SU-DHL-6 (cell line): ENCODE results near the gene CRHR2.

Experiments used
- EZH2phosphoT487 ChIP-seq: fragments of 200-600 bp; sonication (generic), shearing (Covaris generic); conservative IDR thresholded peaks from 2 replicates; pipeline ENCODE4 v1.6.1; 2018; ENCODE audit warnings: mild to moderate bottlenecking, antibody characterized with exemption, low read length, moderate library complexity, mixed read lengths
- TF ChIP-seq, protein P1 (sequence below): fragments of 200-600 bp; sonication (generic); IDR thresholded peaks from one replicate; pipeline ENCODE4 v1.5.1; 2017; ENCODE audit warnings: antibody characterized with exemption, mild to moderate bottlenecking, low read length, moderate library complexity; ENCODE audit not compliant: insufficient read depth, poor library complexity, severe bottlenecking

DNA sequence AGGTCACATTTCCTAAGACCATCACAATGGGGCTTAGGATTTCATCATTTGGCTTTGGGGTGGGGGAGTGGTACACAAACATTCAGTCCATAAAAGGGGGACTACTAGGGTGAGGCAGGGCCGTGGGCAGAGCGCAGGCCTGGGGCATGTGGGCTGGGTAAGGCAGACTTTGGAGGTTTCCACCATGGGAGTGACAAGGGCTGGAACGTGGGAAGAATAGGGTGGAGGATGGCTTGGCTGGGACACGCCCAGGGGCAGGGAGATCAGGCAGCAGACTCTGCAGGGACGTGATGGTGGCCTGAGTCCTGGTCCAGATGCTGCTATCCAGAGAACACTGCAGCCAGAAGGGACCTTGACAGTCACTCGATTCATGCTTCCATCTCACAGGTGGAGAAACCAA lies 24.7 kb upstream of the CRHR2 start:
- TF ChIP-seq, protein P1, sequence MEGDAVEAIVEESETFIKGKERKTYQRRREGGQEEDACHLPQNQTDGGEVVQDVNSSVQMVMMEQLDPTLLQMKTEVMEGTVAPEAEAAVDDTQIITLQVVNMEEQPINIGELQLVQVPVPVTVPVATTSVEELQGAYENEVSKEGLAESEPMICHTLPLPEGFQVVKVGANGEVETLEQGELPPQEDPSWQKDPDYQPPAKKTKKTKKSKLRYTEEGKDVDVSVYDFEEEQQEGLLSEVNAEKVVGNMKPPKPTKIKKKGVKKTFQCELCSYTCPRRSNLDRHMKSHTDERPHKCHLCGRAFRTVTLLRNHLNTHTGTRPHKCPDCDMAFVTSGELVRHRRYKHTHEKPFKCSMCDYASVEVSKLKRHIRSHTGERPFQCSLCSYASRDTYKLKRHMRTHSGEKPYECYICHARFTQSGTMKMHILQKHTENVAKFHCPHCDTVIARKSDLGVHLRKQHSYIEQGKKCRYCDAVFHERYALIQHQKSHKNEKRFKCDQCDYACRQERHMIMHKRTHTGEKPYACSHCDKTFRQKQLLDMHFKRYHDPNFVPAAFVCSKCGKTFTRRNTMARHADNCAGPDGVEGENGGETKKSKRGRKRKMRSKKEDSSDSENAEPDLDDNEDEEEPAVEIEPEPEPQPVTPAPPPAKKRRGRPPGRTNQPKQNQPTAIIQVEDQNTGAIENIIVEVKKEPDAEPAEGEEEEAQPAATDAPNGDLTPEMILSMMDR: no peak
- TF ChIP-seq EZH2phosphoT487: no peak
